T-helper 2 cell treated with Interferon-gamma antibody and Interleukin-4, amounts not matched to agents 5 μg/mL and 100 μg/mL, for 36 hours (primary cell): ENCODE data around the gene KLC3.
A peak's percentile ranks its signal among the peaks of the same experiment; 100 is the strongest.

ENCODE experiments used
- DNase-seq: peaks from one replicate; pipeline ENCODE4 v3.0.0; 2021; ENCODE audit warnings: low spot score
- H3K27ac Mint-ChIP-seq: one replicate; pipeline ENCODE4 v1.8.0; 2021; ENCODE audit warnings: mild to moderate bottlenecking, mixed read lengths
- H3K27me3 Mint-ChIP-seq: one replicate; pipeline ENCODE4 v1.8.0; 2021; ENCODE audit warnings: low read depth, mixed read lengths
- H3K36me3 Mint-ChIP-seq: one replicate; pipeline ENCODE4 v1.8.0; 2021; ENCODE audit warnings: low read depth, mixed read lengths
- H3K4me1 Mint-ChIP-seq: one replicate; pipeline ENCODE4 v1.8.0; 2021; ENCODE audit warnings: low read depth, mixed read lengths
- H3K4me3 Mint-ChIP-seq: one replicate; pipeline ENCODE4 v1.8.0; 2022; ENCODE audit warnings: mild to moderate bottlenecking, moderate library complexity, mixed read lengths
- H3K9me3 Mint-ChIP-seq: one replicate; pipeline ENCODE4 v1.8.0; 2021; ENCODE audit warnings: mixed read lengths

KLC3 gene

DNA sequence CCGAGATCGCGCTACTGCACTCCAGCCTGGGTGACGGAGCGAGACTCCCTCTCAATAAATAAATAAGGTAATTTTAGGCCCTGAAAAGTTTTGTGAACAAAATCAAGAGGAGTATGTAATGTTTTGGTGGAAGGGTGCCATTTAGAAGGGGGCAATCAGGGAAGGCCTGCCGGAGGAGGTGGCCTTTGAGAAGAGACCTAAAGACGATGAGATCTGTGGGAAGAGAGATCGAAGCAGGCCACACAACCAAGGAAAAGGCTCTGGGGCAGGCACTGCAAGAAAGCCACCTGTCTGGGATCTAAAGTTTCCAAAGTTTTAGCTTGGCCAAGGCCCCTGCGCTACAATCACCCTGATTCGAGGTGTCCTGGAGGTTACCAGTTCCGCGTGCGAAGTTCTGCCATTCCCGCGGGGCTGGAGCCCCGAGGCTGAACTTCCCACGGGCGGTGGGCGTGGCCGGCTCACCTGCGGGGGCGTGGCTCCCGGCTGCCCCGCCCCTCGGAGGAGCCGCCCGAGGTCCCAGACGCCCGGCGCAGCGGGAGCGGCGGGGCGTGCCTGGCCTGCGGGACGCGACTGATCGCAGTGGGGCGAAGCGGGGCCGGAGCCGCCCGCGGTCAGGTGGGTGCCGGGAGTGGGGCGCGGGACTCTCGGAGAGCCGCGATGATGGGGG is at the start of gene KLC3:
Gene KLC3 (plus strand): TSS at position 519 of the 667 bp plus-strand sequence. CDS start 4,792 bp downstream, outside the sequence.
- Mint-ChIP-seq H3K9me3 (no peaks in the 10 kb centered on the region), H3K4me3 (peak within 1 kb of the TSS; percentile 55), H3K27me3 (peaks cover 13% of the 10 kb centered on the region), H3K27ac (no peak within 1 kb of the TSS), H3K36me3 (no peaks in the 10 kb centered on the region), H3K4me1 (peaks cover 7% of the 10 kb centered on the region)
- DNase-seq: peak; percentile 36

DNA sequence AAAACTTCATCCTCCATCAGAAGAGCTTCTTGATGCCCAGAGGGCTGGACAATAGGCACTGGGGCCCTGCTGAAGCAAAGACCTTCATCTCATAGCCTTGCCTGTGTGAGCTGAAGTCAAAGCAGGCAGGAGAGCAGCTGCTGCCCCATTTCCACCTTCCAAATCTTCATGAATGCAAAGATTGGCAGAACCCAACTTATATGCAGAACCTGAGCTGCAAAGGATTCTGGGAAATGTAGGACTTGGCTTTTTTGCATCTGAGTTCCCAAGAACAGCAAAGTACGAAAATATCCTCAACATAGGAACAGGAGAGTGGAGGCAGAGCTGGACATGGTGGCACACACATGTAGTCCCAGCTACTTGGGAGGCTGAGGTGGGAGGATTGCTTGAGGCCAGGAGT is 48.7 kb upstream of the KLC3 start:
- H3K4me1 Mint-ChIP-seq: no peaks in the 10 kb centered on the region
- DNase-seq: no peak
- H3K36me3 Mint-ChIP-seq: no peaks in the 10 kb centered on the region
- H3K9me3 Mint-ChIP-seq: no peaks in the 10 kb centered on the region
- H3K27ac Mint-ChIP-seq: no peak overlapping the region
- H3K27me3 Mint-ChIP-seq: no peaks in the 10 kb centered on the region
- H3K4me3 Mint-ChIP-seq: no peak overlapping the region

GRCh38 chr19:45293682-45294081 is 46.9 kb upstream of the KLC3 start:
- DNase-seq: peak; percentile 5
- H3K27me3 Mint-ChIP-seq: no peaks in the 10 kb centered on the region
- H3K4me3 Mint-ChIP-seq: no peak overlapping the region
- no peak overlapping the region for H3K27ac Mint-ChIP-seq
- H3K9me3 Mint-ChIP-seq: no peaks in the 10 kb centered on the region
- H3K36me3 Mint-ChIP-seq: no peaks in the 10 kb centered on the region
- H3K4me1 Mint-ChIP-seq: no peaks in the 10 kb centered on the region

GRCh38 chr19:45294291-45295029 is 46.1 kb upstream of the KLC3 start:
- no peak overlapping the region for H3K4me3 Mint-ChIP-seq
- no peaks in the 10 kb centered on the region for H3K27me3 Mint-ChIP-seq
- no peaks in the 10 kb centered on the region for H3K9me3 Mint-ChIP-seq
- H3K36me3 Mint-ChIP-seq: no peaks in the 10 kb centered on the region
- no peaks in the 10 kb centered on the region for H3K4me1 Mint-ChIP-seq
- no peak overlapping the region for H3K27ac Mint-ChIP-seq
- no peak for DNase-seq

DNA sequence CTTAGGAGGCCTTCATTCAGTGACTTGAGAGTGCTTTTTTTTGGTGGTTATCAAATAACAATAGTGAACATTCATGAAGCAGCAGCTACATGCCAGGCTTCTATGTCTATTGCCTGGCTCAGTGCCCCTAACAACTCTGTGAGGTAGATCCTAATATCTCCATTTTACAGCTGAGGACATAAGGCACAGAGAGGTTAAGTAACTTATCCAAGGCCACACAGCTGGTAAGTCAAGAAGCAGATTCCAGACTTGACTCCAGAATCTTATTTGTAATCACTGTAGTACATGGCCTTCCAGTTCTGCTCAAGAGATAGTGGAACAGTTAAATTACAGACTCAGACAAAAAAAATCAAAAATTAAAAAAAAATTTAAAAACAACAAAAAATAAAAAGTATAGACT is 44.7 kb upstream of the KLC3 start:
- Mint-ChIP-seq H3K4me1 (no peaks in the 10 kb centered on the region), H3K27ac (no peak overlapping the region), H3K36me3 (no peaks in the 10 kb centered on the region), H3K9me3 (no peaks in the 10 kb centered on the region), H3K27me3 (no peaks in the 10 kb centered on the region), H3K4me3 (no peak overlapping the region)
- no peak for DNase-seq

- DNase-seq: no peak
- H3K4me3 Mint-ChIP-seq: no peak overlapping the region
- no peaks in the 10 kb centered on the region for H3K36me3 Mint-ChIP-seq
- no peaks in the 10 kb centered on the region for H3K9me3 Mint-ChIP-seq
- no peaks in the 10 kb centered on the region for H3K4me1 Mint-ChIP-seq
- no peaks in the 10 kb centered on the region for H3K27me3 Mint-ChIP-seq
- H3K27ac Mint-ChIP-seq: no peak overlapping the region
Observed at GRCh38 chr19:45296355-45296754, 44.2 kb upstream of the KLC3 start.

- Mint-ChIP-seq H3K27ac (no peak overlapping the region), H3K36me3 (no peaks in the 10 kb centered on the region), H3K27me3 (no peaks in the 10 kb centered on the region)
Observed at GRCh38 chr19:45297674-45298073, 42.9 kb upstream of the KLC3 start.

DNA sequence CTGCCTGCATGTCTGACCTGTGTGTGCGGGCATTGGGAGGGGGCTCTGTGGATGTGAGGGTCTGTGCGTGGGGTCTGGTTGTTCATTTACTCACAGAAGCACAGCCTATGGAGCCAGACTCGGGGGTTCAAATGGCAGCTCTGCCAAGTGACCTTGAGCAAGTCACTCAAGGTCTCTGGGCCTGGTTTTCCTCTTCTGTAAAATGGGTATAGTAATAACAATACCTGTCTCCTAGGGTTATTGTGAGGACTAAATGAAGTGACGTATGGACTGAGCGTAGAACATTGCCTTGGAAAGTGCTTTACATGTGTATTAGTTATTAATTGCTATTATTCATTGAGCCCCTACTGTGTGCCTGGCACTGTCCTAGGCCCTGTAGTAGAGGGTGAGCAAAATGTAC is 42.3 kb upstream of the KLC3 start:
- H3K4me3 Mint-ChIP-seq: no peak overlapping the region
- H3K4me1 Mint-ChIP-seq: no peaks in the 10 kb centered on the region
- H3K27ac Mint-ChIP-seq: no peak overlapping the region
- no peak for DNase-seq
- H3K27me3 Mint-ChIP-seq: no peaks in the 10 kb centered on the region
- no peaks in the 10 kb centered on the region for H3K36me3 Mint-ChIP-seq
- H3K9me3 Mint-ChIP-seq: no peaks in the 10 kb centered on the region

More at GRCh38 chr19:45297674-45298073, 42.9 kb upstream of the KLC3 start:
- DNase-seq: no peak
- Mint-ChIP-seq H3K4me3 (no peak overlapping the region), H3K9me3 (no peaks in the 10 kb centered on the region), H3K4me1 (no peaks in the 10 kb centered on the region)

DNA sequence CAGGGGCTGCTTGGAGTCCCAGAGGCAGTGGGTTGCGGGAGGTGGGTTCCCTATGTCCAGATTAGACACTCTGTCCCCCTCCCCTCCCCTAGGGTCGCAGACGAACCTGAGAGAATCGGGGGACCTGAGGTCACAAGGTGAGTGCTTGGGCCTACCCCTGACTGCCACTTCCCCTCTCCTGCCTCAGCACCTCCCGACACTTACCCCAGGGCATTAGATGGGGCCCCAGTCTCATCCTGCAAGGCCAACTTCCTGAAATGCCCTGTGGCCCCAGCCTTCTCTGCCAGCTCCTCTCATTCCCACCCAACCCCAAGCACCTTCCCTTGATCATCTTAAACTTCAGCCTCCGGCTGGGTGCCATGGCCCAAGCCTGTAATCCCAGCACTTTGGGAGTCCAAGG is 40.8 kb upstream of the KLC3 start:
- DNase-seq: no peak
- no peak overlapping the region for H3K4me3 Mint-ChIP-seq
- H3K4me1 Mint-ChIP-seq: no peaks in the 10 kb centered on the region
- no peaks in the 10 kb centered on the region for H3K27me3 Mint-ChIP-seq
- no peaks in the 10 kb centered on the region for H3K36me3 Mint-ChIP-seq
- no peaks in the 10 kb centered on the region for H3K9me3 Mint-ChIP-seq
- no peak overlapping the region for H3K27ac Mint-ChIP-seq

GRCh38 chr19:45302416-45302815 is 38.1 kb upstream of the KLC3 start:
- H3K4me3 Mint-ChIP-seq: no peak overlapping the region
- no peak for DNase-seq
- H3K9me3 Mint-ChIP-seq: no peaks in the 10 kb centered on the region
- no peaks in the 10 kb centered on the region for H3K36me3 Mint-ChIP-seq
- no peak overlapping the region for H3K27ac Mint-ChIP-seq
- no peaks in the 10 kb centered on the region for H3K4me1 Mint-ChIP-seq
- H3K27me3 Mint-ChIP-seq: no peaks in the 10 kb centered on the region

GRCh38 chr19:45303269-45304060 is 37.1 kb upstream of the KLC3 start:
- Mint-ChIP-seq H3K27me3 (no peaks in the 10 kb centered on the region), H3K9me3 (no peaks in the 10 kb centered on the region), H3K4me1 (no peaks in the 10 kb centered on the region), H3K27ac (no peak overlapping the region), H3K4me3 (no peak overlapping the region), H3K36me3 (no peaks in the 10 kb centered on the region)
- DNase-seq: no peak

DNA sequence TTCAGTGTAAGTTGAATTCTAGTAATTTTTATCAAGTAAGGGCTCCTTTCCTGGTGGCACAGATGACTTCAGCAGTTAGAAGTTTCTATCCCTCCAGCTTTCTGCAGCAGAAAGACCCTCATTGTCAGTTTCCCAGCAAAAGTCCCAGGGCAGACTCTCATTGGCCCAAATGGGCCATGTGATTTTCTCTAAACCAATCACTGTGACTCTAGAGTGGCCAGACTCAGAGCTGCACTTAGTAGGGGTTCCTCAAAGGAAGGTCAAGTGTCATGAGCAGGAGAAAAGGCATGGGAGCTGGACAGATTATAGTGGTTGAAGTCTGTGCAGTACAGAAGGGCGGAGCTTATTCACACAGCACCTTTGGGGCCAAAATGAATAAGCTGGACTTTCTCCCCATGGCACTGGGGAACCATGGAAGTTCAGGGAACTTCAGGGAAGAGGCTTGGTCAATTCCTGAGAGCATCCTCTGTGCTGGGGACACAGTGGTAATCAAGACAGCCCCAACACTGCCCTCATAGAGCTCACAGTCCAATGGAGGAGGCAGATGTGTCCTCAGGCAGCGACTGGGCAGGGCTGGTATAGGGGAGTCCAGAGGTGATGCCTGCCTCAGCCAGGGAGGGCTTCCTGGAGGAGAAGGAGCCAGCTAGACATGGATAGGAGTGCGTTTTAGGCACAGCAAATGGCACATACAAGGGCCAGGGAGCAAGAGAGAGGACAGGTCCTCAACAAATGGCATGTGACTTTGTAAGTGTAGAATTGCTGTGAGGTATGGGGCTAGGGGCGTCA is 36.2 kb upstream of the KLC3 start:
- no peak for DNase-seq
- H3K4me1 Mint-ChIP-seq: no peaks in the 10 kb centered on the region
- no peaks in the 10 kb centered on the region for H3K27me3 Mint-ChIP-seq
- H3K36me3 Mint-ChIP-seq: no peaks in the 10 kb centered on the region
- no peaks in the 10 kb centered on the region for H3K9me3 Mint-ChIP-seq
- no peak overlapping the region for H3K4me3 Mint-ChIP-seq
- H3K27ac Mint-ChIP-seq: no peak overlapping the region

- no peaks in the 10 kb centered on the region for H3K4me1 Mint-ChIP-seq
- no peak for DNase-seq
- H3K36me3 Mint-ChIP-seq: no peaks in the 10 kb centered on the region
- H3K27ac Mint-ChIP-seq: no peak overlapping the region
- no peaks in the 10 kb centered on the region for H3K9me3 Mint-ChIP-seq
- H3K27me3 Mint-ChIP-seq: no peaks in the 10 kb centered on the region
- H3K4me3 Mint-ChIP-seq: no peak overlapping the region
Observed at GRCh38 chr19:45305007-45305406, 35.5 kb upstream of the KLC3 start.
